HuH-7.5 (cell line): Measurements from ENCODE around the gene NOS3.
A peak's percentile ranks its signal among the peaks of the same experiment; 100 is the strongest.

Experiments
- DNase-seq: peaks from one replicate; pipeline ENCODE4 v3.0.0; 2011; ENCODE audit warnings: low spot score

NOS3 gene

DNA sequence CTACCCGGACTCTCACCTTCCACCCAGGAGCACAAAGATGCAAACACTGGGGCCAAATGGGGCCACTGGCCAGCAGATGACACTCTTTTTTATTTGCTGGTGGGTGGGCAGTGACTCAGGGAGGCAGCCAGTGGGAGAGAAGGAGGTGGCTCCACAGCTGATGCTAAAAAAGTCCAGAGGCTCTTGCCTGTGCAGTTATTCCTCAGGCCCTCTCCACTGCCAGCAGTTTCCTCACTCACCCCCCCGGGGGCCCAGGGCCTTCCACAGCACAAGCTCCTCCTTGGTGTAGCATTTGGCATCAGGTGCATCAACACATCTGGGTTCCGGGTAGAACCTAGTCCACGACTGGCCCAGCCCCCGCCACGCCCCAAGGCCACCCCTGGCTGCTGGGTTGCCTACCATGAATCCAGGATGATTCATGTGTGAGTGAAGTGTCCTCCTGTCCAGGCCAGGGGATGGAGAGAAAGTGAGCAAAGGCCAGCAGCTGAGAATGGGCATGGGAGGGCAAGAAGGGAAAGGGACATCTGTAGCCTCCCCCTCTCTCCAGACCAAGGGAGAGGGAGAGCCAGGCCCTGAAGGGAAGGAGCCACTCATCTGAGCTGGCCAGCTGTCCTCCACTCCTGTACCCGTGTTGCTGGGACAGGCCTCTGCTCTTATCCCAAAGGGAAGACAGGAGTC lies 11.0 kb upstream of the NOS3 start:
- no peak for DNase-seq

DNA sequence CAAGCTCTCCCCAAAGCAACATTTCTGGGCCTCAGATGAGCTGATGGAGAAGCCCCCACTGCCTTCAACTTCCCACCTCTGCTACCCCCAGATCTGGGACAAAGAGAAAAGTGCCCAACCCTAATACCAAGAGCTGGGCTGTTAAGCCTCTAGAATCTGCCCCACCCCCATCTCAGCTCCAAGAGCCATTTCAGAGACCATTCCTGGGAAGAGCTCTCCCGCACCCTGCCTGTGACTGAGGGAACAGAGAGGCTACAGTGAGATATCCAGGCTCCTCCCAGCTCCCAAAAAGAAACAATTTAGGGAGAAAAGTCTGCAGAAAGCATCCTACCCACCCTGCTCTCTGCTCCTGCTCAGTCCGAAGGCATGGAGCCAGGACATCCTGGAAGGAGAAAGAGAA lies 10.2 kb upstream of the NOS3 start:
- no peak for DNase-seq

DNA sequence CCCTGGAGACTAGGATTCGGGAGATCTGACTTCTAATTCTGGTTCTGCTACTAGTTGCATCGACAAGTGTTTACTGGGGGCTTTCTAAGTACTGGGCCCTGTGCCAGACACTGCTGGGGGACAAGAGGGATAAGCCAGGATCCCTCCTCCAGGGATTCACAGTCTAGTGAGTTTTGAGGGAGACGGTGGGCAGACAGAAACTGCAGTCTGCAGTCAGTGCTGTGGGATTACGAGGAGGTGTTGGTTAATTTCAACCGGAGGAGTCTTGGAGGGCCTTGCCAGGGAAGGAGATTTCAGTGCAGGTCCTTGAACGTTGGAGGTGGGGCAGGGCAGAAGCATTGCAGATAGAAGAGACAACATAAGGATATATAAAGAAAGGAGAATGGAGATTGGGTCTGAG lies 9.2 kb upstream of the NOS3 start:
- DNase-seq = no peak

DNA sequence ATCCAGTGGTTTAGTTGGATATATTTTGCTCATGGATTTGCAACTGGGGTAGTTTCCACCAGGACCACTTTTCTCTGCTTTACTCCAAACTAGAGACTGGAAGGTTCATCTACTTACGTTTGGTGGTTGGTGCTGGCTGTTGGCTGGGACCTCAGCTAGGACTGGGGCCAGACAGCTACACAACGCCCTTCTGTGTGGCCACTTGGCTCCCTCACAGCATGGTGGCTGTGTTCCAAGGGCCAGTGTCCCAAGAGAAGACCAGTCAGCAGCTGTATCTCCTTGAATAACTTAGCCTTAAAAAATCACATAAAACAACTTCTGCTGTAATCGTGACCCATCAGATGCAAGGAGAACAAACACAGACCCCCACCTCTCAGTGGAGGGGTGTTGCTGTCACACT lies 8.5 kb upstream of the NOS3 start:
- DNase-seq = no peak

DNA sequence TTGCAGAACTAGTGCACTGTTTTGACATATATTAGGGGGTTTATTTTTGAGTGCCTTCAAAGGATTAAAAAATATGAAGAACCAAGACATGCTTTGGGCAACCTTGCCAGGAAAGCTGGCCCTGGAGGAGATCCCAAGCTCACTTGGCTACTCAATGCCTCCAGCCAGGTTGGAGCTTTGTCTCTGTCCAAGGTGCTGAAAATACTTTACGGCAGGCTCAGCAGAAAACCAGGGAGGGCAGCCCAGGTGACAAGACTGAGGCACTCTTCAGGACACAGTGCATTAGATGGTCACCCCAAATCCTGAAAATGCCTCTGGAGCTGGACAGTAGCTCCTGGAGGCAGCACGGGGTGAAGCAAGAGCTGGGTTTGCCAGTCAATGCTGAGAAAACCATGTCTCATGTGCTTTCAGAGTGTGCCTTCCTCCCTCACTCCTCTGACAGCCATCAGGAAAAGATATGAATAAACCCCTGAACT lies 6.9 kb upstream of the NOS3 start:
- DNase-seq = peak; percentile 62

DNA sequence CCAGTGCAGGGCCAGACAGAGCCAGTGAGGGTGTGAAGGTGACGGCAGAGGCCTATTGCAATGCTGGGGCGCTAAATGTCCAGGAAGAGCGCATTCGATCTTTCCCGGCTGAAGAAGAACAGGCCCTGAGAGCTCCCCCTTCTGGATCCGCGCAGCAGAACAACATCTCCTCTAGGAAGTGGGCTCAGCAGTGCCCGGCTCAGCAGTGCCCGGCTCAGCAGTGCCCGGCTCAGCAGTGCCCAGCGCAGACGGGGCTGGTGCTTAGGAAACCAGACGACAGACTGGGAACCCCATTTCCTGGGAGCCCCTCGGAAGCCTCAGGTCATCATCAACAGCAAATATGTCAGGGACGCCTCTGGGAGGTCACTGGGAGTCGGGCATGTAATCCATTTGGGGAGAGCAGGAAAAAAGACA lies 4.7 kb upstream of the NOS3 start:
- peak; percentile 79 for DNase-seq

DNA sequence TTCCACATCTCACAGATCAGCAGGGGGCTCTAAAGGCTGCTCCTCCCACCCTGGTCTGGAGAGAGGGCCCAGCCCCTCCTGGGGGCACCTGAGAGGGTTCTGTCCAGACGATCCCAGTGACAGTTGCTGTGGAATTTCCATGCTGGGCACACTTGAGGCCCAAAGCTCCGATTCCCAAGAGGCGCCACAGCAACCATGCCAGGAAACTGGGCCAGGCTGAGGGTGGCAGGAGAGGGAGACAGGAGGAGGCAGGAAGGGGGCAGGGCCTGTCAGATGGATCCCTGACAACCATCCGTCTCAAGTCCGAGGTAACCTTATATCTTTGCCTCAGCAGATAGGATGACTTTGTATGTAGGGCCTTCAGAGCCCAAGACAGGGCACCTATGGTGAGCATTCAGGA lies 4.3 kb upstream of the NOS3 start:
- no peak for DNase-seq

DNA sequence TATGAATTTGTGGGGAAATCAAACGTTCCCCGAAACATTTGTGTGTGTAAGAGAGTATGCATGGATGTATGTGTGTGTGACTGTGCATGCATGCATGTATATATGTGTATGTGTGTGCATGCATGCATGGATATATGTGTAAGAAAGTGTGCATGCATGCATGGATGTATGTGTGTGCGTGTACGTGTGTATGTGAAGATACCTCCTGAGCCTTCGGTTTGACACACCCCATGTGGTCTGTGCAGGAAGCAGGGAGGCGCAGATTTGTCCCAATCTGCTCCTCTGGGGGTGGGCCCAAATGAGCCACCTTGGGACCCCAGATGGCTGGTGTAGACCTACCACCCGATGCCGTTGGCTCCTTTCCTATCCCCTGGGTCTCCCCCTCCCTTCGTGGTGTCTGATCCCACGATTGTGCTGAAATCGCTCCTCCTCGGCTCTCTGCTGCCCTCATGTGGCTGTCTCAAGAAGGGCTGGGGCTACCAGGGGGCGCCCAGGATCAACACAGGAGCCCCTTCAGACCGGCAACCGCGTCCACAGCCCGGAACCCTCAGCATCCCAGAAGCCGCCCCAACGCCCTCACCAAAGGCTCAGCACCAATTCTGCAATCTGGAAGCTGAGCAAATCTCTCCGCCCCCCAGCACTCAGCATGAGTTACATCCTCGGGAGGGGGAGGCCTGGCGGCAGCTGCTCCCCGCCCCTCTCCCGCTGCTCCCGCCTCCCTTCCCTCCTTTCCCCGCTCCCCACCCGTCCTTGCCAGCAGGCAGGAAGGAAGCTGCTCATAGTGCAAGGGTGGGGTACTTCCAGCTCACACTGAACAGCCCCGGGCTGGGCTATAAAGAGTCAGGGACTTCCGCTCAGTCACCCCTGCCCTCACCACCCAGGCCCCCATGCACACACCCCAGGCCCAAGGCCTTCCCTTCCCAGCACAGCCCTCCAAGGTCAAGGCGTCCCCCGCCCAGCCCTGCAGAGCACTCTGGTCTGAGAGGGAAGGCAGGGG lies 2.3 kb upstream of the NOS3 start:
- DNase-seq = peak; percentile 85

DNA sequence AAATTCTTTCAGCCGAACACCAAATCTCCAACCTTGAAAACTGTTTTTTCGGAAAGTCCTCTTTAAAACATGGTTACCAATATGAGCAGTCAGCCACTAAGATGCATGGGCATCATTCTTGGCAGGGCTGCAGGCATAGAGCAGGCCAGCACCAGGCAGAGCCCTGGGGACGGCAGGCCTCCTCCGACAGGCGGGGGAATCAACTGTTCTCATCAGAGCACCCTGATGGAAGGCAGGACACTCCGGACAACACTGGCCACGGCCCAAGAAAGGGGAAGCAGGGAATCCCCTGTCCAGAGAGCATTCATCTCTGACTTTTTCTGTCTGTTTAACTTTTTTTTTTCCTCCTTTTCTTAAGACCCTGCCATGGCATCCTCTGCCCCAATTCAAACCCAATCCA lies 1.4 kb upstream of the NOS3 start:
- DNase-seq = no peak

DNA sequence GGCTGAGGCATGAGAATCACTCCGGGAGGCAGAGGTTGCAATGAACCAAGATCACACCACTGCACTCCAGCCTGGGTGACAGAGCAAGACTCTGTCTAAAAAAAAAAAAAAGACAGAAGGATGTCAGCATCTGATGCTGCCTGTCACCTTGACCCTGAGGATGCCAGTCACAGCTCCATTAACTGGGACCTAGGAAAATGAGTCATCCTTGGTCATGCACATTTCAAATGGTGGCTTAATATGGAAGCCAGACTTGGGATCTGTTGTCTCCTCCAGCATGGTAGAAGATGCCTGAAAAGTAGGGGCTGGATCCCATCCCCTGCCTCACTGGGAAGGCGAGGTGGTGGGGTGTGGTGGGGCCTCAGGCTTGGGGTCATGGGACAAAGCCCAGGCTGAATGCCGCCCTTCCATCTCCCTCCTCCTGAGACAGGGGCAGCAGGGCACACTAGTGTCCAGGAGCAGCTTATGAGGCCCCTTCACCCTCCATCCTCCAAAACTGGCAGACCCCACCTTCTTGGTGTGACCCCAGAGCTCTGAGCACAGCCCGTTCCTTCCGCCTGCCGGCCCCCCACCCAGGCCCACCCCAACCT lies 1.3 kb downstream of the NOS3 start:
- DNase-seq = no peak

DNA sequence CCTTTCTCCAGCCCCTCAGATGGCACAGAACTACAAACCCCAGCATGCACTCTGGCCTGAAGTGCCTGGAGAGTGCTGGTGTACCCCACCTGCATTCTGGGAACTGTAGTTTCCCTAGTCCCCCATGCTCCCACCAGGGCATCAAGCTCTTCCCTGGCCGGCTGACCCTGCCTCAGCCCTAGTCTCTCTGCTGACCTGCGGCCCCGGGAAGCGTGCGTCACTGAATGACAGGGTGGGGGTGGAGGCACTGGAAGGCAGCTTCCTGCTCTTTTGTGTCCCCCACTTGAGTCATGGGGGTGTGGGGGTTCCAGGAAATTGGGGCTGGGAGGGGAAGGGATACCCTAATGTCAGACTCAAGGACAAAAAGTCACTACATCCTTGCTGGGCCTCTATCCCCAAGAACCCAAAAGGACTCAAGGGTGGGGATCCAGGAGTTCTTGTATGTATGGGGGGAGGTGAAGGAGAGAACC lies 2.1 kb downstream of the NOS3 start:
- DNase-seq = no peak

DNA sequence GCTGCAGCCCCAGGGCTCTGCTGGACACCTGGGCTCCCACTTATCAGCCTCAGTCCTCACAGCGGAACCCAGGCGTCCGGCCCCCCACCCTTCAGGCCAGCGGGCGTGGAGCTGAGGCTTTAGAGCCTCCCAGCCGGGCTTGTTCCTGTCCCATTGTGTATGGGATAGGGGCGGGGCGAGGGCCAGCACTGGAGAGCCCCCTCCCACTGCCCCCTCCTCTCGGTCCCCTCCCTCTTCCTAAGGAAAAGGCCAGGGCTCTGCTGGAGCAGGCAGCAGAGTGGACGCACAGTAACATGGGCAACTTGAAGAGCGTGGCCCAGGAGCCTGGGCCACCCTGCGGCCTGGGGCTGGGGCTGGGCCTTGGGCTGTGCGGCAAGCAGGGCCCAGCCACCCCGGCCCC lies 2.7 kb downstream of the NOS3 start:
- no peak for DNase-seq

DNA sequence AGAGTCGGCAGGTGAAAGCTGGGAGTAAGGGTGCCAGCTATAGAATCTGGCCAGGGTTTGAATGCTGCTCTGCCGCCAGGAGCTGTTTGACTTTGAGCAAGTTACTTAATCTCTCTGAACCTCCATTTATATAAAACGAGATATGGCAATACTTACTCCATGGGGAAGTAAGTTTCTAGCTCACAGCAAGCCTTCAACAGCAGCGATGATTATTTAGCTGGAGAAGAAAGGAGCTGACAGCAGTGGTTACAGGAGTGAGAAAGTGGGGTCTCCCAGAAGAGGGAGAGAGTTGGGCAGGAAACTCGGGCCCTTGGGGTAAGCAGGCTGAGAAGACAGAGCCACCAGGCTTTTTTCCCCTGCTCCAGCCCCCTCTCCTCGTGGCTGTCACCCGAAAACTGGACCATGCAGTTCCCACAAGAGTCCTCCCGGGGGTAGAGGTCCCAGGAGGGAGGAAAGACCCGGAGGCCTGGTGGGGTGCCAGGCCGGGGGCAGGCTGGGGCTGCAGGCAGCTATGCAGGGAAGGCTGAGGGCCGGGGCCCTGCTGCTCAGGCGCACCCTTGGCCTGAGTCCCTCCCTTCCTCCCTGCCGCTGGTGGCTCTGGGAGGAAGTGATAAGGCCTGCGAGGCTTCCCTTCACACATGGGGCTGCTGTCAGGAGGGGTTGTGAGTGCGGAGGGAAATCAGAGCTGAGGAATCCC lies 3.5 kb downstream of the NOS3 start:
- DNase-seq = no peak

DNA sequence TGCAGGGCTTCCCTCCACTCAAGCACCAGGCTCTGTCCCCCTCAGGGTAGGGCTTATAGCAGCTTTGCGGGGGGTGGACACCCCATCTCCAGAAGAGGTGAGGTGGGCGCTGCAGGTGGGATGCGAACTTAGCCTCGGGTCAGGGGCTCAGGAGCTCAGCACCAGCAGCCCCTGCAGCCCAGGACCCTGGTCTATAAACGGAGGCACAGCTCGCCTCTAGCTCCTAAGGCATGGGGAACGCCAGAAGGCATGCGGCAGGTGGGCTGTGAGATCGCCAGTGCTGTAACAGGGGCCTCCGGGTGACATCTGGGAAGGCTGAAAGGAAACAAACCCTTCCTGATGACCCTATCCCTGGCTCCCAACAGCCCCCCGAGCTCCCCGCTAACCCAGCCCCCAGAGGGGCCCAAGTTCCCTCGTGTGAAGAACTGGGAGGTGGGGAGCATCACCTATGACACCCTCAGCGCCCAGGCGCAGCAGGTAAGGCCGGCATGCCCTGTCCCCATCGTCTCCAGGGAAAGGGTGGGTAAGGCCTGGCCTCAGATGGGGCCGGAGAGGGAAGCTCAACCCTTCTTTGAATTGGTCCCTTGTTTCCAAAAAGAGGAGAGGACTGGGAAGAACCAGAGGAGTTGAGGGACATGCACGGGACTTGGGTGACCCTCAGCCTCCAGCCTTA lies 4.2 kb downstream of the NOS3 start:
- no peak for DNase-seq

DNA sequence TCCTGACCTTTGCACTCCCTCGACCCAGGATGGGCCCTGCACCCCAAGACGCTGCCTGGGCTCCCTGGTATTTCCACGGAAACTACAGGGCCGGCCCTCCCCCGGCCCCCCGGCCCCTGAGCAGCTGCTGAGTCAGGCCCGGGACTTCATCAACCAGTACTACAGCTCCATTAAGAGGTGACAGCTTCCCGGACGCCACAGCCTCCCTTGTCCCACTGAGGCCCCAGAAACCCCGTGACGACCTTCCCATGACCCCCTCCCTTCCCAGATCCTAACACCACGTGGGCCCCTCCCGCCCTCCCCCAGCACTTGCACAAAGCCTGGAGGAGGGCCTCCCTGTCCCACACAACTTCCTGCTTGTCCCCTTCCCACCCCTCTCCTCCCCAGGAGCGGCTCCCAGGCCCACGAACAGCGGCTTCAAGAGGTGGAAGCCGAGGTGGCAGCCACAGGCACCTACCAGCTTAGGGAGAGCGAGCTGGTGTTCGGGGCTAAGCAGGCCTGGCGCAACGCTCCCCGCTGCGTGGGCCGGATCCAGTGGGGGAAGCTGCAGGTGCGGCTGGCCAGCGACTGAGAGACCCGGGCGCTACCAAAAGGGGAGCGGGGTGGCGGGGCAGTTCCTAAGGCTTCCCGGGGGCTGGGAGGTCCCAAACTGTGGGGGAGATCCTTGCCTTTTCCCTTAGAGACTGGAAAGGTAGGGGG lies 5.7 kb downstream of the NOS3 start:
- DNase-seq = no peak

DNA sequence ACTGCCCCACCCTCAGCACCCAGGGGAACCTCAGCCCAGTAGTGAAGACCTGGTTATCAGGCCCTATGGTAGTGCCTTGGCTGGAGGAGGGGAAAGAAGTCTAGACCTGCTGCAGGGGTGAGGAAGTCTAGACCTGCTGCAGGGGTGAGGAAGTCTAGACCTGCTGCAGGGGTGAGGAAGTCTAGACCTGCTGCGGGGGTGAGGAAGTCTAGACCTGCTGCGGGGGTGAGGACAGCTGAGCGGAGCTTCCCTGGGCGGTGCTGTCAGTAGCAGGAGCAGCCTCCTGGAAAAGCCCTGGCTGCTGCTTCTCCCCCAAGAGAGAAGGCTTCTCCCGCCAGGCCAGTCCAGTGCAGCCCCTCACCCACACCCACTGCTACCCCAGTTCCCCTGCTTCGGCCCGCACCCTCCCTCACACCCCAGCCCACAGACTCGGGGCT lies 6.3 kb downstream of the NOS3 start:
- no peak for DNase-seq

DNA sequence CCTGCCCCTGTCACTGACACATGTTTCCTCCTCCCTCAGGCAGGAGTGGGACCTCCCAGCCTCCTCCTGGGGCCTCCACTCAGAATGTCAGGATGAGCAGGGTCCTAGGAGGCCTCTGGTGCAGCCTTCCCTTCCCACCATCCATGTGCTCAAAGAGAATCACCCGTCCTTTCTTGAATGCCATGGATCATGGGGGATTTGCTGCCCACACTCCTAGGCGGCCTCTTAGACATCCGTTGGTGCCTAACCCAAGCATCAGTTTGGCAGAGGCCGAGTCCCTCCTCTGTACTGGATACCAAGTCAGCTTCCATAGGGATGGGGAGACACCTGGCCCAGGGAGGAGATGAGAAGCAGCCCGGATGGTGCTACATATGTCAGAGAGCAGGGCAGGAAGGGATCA lies 7.0 kb downstream of the NOS3 start:
- DNase-seq = no peak

DNA sequence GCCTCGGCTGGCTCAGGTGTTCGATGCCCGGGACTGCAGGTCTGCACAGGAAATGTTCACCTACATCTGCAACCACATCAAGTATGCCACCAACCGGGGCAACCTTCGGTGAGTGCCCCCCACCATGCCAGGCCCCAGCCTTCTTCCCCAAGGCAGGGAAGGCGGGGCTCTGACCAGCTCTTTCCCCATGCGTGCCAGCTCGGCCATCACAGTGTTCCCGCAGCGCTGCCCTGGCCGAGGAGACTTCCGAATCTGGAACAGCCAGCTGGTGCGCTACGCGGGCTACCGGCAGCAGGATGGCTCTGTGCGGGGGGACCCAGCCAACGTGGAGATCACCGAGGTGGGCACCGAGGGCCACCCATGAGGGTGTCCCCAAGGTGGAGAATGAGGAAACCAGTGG lies 7.5 kb downstream of the NOS3 start:
- DNase-seq = no peak

DNA sequence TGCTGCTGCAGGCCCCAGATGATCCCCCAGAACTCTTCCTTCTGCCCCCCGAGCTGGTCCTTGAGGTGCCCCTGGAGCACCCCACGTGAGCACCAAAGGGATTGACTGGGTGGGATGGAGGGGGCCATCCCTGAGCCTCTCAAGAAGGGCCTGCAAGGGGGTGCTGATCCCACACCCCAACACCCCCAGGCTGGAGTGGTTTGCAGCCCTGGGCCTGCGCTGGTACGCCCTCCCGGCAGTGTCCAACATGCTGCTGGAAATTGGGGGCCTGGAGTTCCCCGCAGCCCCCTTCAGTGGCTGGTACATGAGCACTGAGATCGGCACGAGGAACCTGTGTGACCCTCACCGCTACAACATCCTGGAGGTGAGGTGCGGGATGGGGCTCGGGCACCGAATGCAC lies 8.2 kb downstream of the NOS3 start:
- no peak for DNase-seq

DNA sequence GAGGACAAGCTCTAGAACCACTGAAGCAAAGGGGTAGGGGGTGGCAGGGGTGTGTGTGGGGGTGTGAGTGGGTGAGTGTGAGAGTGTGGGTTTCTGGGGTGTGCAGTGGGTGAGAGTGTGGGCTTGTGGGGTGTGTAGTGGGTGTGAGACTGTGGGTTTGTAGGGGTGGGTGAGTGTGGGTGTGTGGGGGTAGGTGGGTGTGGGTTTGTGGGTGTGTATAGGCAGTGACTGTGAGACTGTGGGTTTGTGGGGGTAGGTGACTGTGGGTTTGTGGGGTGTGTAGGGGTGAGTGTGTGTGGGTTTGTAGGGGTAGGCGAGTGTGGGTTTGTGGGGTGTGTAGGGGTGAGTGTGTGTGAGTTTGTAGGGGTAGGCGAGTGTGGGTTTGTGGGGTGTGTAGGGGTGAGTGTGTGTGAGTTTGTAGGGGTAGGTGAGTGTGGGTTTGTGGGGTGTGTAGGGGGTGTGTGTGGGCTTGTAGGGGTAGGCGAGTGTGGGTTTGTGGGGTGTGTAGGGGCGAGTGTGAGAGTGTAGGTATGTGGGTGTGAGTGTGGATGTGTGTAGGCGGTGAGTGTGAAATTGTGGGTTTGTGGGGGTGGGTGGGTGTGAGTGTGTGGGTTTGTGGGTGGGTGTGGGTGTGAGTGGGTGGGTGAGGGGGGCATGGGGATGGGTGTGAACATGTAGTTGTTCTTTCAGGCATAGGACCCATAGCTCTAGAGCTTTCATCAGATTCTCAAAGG lies 8.8 kb downstream of the NOS3 start:
- DNase-seq = no peak
